ENCODE results near the gene CARD19. TPM values are rescaled to one million over a fixed set of nuclear protein-coding genes. Genes with fewer than 3 reads are reported as not detected.

CARD19 gene
- total and polyA plus RNA-seq, 9 of the 15 experiments (the other 6 are each of a cell fraction or from before 2014, with no cell fraction given): 0.90 to 34.9 (median 14.6) TPM

GRCh38 chr9:93081931-93082330 lies 14.1 kb upstream of the CARD19 start (continued):
- TF ChIP-seq CCNT2 (IDR thresholded peaks at IDR 0.05; ENCODE audit: borderline replicate concordance, extremely low read depth, insufficient read length, low read depth, low read length): no peak
- no peak for TF ChIP-seq ZNF197 (CRISPR knock-in tag; IDR thresholded peaks at IDR 0.05; ENCODE audit: low read depth)
- TF ChIP-seq HCFC1 (IDR thresholded peaks at IDR 0.05; ENCODE audit: low read depth, low read length): no peak
- TF ChIP-seq KDM1A (IDR thresholded peaks at IDR 0.05): no peak

GRCh38 chr9:93082841-93083411 lies 13.1 kb upstream of the CARD19 start:
- Histone ChIP-seq H3K36me3 (ENCODE audit: control insufficient read depth, insufficient read depth, low read length) (peaks cover 7% of the 10 kb centered on the region; the same call in 2 of the 3 replicates), H3K9ac (ENCODE audit: insufficient read depth in 1 of 2, low read depth in 2 of 2, low read length in 2 of 2) (peak overlapping the region in 1 of 2 experiments; percentile 74; a peak in 1 of 4 replicates), H3K9me3 (replicated peaks; ENCODE audit: control insufficient read depth, insufficient read depth, low read depth, low read length) (no peaks in the 10 kb centered on the region), H3K9me1 (ENCODE audit: control insufficient read depth, insufficient read depth, low read length) (no peaks in the 10 kb centered on the region), H3K4me3 (no peak overlapping the region), H3K27me3 (ENCODE audit: control insufficient read depth in 2 of 2, insufficient read depth in 2 of 2, low read length in 2 of 2) (no peaks in the 10 kb centered on the region), H3K4me2 (ENCODE audit: insufficient read depth, low read length) (no peak overlapping the region), H3K27ac (ENCODE audit: extremely low read depth, low read depth, low read length) (no peak overlapping the region), H4K20me1 (replicated peaks; ENCODE audit: control insufficient read depth, insufficient read depth, low read length) (no peaks in the 10 kb centered on the region), H3K4me1 (replicated peaks in 1 of 2; ENCODE audit: control insufficient read depth in 2 of 2, insufficient read depth in 2 of 2, low read length in 2 of 2) (peaks cover 0 to 13% of the 10 kb centered on the region in 2 experiments; a peak in 2 of 5 replicates), H3K79me2 (ENCODE audit: control insufficient read depth, insufficient read depth, low read length) (no peaks in the 10 kb centered on the region), H2AFZ (ENCODE audit: low read depth, low read length) (no peak overlapping the region)
- 69% methylated on average over 15 of the region's 18 CpGs for WGBS (ENCODE audit: insufficient coverage, low coverage, missing lambda C conversion rate)
- TF ChIP-seq RAD21 (CRISPR knock-in tag; conservative IDR thresholded peaks at IDR 0.05 in 1 of 2, IDR thresholded peaks at IDR 0.05 in 1 of 2) (no peak), YBX1 (IDR thresholded peaks at IDR 0.05) (no peak), NKRF (IDR thresholded peaks at IDR 0.05; ENCODE audit: borderline replicate concordance) (no peak), PATZ1 (CRISPR knock-in tag; IDR thresholded peaks at IDR 0.05; ENCODE audit: borderline replicate concordance) (no peak), THAP7 (CRISPR knock-in tag; IDR thresholded peaks at IDR 0.05) (no peak), SLC30A9 (CRISPR knock-in tag; IDR thresholded peaks at IDR 0.05) (no peak)
- in situ Hi-C loops (cut with MboI) (no loop called here), intact Hi-C loops (cut with micrococcal nuclease) (no loop called here)
- FAIRE-seq: no peak
- POLR2A ChIA-PET: interaction anchor here (4.4 kb wide), 1 partner anchor 13 kb away, joined by 17 read pairs; the partner anchor contains the start of gene CARD19
- CTCF ChIA-PET (ENCODE audit: low intra/inter-chr PET ratio): no interaction called here
- ATAC-seq: no peak
- BruUV-seq (replicated peaks): no TSS peak
- DNase-seq (ENCODE audit: extremely low read depth in 1 of 4, low spot score in 3 of 4): no peak

All from K562 (cell line).